Measurements from ENCODE around the gene C1orf159.

C1orf159 gene

GRCh38 chr1:1046767-1047166 is 69.1 kb downstream of the C1orf159 start:
- no peak for DNase-seq
- H3K9ac ChIP-seq (ENCODE audit: low read length): no peak overlapping the region
- peaks cover 0 to 100% of the 10 kb centered on the region in 2 experiments for H3K36me3 ChIP-seq (ENCODE audit: control insufficient read depth in 1 of 2, insufficient read depth in 2 of 2, low read depth in 1 of 2, low read length in 2 of 2)
- H3K4me1 ChIP-seq (ENCODE audit: control insufficient read depth, insufficient read depth, low read depth, low read length): peaks cover 7% of the 10 kb centered on the region
- no peak overlapping the region for H2BK5ac ChIP-seq (ENCODE audit: low read depth, low read length, poor library complexity, severe bottlenecking)
- H3K14ac ChIP-seq (ENCODE audit: low read length in 2 of 2): no peak overlapping the region
- no peak overlapping the region for H3K4me3 ChIP-seq (ENCODE audit: insufficient read depth in 1 of 2, low read depth in 1 of 2, low read length in 2 of 2)
- no peak overlapping the region for H2BK15ac ChIP-seq (ENCODE audit: low read depth, poor library complexity, severe bottlenecking)
- H2AK5ac ChIP-seq (ENCODE audit: low read length, severe bottlenecking): no peak overlapping the region
- H3K4me2 ChIP-seq (ENCODE audit: low read length, poor library complexity, severe bottlenecking): no peak overlapping the region
- no peak overlapping the region for H3K4ac ChIP-seq (ENCODE audit: low read depth in 1 of 2, low read length in 2 of 2)
- WGBS: 97% methylated on average over 26 of the region's 26 CpGs
- H3K27me3 ChIP-seq (ENCODE audit: control insufficient read depth in 1 of 2, insufficient read depth in 1 of 2, low read length in 2 of 2): no peaks in the 10 kb centered on the region
- no peak overlapping the region for H2BK12ac ChIP-seq (ENCODE audit: low read length in 2 of 2)
- H3K18ac ChIP-seq (ENCODE audit: low read depth in 1 of 2, low read length in 2 of 2): no peak overlapping the region
- no peak overlapping the region for H3K23ac ChIP-seq (ENCODE audit: low read length in 2 of 2)
- H3K79me1 ChIP-seq (replicated peaks; ENCODE audit: low read length, poor library complexity, severe bottlenecking): peaks cover 38% of the 10 kb centered on the region
- no peak overlapping the region for H2AFZ ChIP-seq (ENCODE audit: low read depth, low read length)
- no peak overlapping the region for H2BK120ac ChIP-seq (ENCODE audit: low read depth, low read length)
- no peaks in the 10 kb centered on the region for H3K9me3 ChIP-seq (ENCODE audit: control insufficient read depth, low read length)
- H3K27ac ChIP-seq (ENCODE audit: low read length, poor library complexity, severe bottlenecking): no peak overlapping the region
- no peak overlapping the region for H4K8ac ChIP-seq (ENCODE audit: low read length)
- no peak overlapping the region for H4K91ac ChIP-seq (ENCODE audit: low read length)

DNA sequence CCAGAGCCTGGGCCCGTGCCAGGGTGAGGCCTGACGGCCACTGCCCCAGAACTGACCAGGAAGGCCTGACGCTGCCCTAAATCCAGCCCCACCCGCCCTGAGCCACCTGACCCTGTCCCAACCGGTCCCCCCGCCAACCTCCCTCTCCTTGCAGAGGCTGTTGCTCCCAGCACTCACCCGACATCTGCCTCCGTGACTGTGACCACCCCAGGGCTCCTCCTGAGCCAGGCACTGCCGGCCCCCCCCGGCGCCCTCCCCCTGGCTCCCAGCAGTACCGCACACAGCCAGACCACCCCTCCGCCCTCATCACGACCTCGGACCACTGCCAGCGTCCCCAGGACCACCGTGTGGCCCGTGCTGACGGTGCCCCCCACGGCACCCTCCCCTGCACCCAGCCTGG is 69.6 kb downstream of the C1orf159 start:
- Histone ChIP-seq H3K79me1 (replicated peaks; ENCODE audit: low read length, poor library complexity, severe bottlenecking) (peaks cover 38% of the 10 kb centered on the region), H3K9ac (ENCODE audit: low read length) (no peak overlapping the region), H2BK15ac (ENCODE audit: low read depth, poor library complexity, severe bottlenecking) (no peak overlapping the region), H4K91ac (ENCODE audit: low read length) (no peak overlapping the region), H2AFZ (ENCODE audit: low read depth, low read length) (no peak overlapping the region), H3K18ac (ENCODE audit: low read depth in 1 of 2, low read length in 2 of 2) (no peak overlapping the region), H3K14ac (ENCODE audit: low read length in 2 of 2) (no peak overlapping the region), H3K4ac (ENCODE audit: low read depth in 1 of 2, low read length in 2 of 2) (no peak overlapping the region), H3K4me3 (ENCODE audit: insufficient read depth in 1 of 2, low read depth in 1 of 2, low read length in 2 of 2) (no peak overlapping the region), H3K23ac (ENCODE audit: low read length in 2 of 2) (no peak overlapping the region), H3K36me3 (ENCODE audit: control insufficient read depth in 1 of 2, insufficient read depth in 2 of 2, low read depth in 1 of 2, low read length in 2 of 2) (peaks cover 0 to 100% of the 10 kb centered on the region in 2 experiments), H3K4me2 (ENCODE audit: low read length, poor library complexity, severe bottlenecking) (no peak overlapping the region), H2BK12ac (ENCODE audit: low read length in 2 of 2) (no peak overlapping the region), H2AK5ac (ENCODE audit: low read length, severe bottlenecking) (no peak overlapping the region), H4K8ac (ENCODE audit: low read length) (no peak overlapping the region), H3K27ac (ENCODE audit: low read length, poor library complexity, severe bottlenecking) (no peak overlapping the region), H3K4me1 (ENCODE audit: control insufficient read depth, insufficient read depth, low read depth, low read length) (peaks cover 9% of the 10 kb centered on the region), H3K9me3 (ENCODE audit: control insufficient read depth, low read length) (no peaks in the 10 kb centered on the region), H3K27me3 (ENCODE audit: control insufficient read depth in 1 of 2, insufficient read depth in 1 of 2, low read length in 2 of 2) (no peaks in the 10 kb centered on the region), H2BK120ac (ENCODE audit: low read depth, low read length) (no peak overlapping the region), H2BK5ac (ENCODE audit: low read depth, low read length, poor library complexity, severe bottlenecking) (no peak overlapping the region)
- over 99% methylated on average over 20 of the region's 20 CpGs for WGBS
- no peak for DNase-seq

GRCh38 chr1:1045129-1045528 is 70.8 kb downstream of the C1orf159 start:
- H4K91ac ChIP-seq (ENCODE audit: low read length): no peak overlapping the region
- DNase-seq: no peak
- H2BK5ac ChIP-seq (ENCODE audit: low read depth, low read length, poor library complexity, severe bottlenecking): no peak overlapping the region
- H3K4me3 ChIP-seq (ENCODE audit: insufficient read depth in 1 of 2, low read depth in 1 of 2, low read length in 2 of 2): no peak overlapping the region
- peaks cover 0 to 95% of the 10 kb centered on the region in 2 experiments for H3K36me3 ChIP-seq (ENCODE audit: control insufficient read depth in 1 of 2, insufficient read depth in 2 of 2, low read depth in 1 of 2, low read length in 2 of 2)
- no peak overlapping the region for H4K8ac ChIP-seq (ENCODE audit: low read length)
- WGBS: 97% methylated on average over 22 of the region's 23 CpGs
- H3K18ac ChIP-seq (ENCODE audit: low read depth in 1 of 2, low read length in 2 of 2): no peak overlapping the region
- no peak overlapping the region for H2BK120ac ChIP-seq (ENCODE audit: low read depth, low read length)
- H3K4me1 ChIP-seq (ENCODE audit: control insufficient read depth, insufficient read depth, low read depth, low read length): peaks cover 17% of the 10 kb centered on the region
- no peak overlapping the region for H3K9ac ChIP-seq (ENCODE audit: low read length)
- H3K4ac ChIP-seq (ENCODE audit: low read depth in 1 of 2, low read length in 2 of 2): no peak overlapping the region
- H2AK5ac ChIP-seq (ENCODE audit: low read length, severe bottlenecking): no peak overlapping the region
- H3K14ac ChIP-seq (ENCODE audit: low read length in 2 of 2): no peak overlapping the region
- H2BK12ac ChIP-seq (ENCODE audit: low read length in 2 of 2): no peak overlapping the region
- H3K27ac ChIP-seq (ENCODE audit: low read length, poor library complexity, severe bottlenecking): no peak overlapping the region
- peaks cover 39% of the 10 kb centered on the region for H3K79me1 ChIP-seq (replicated peaks; ENCODE audit: low read length, poor library complexity, severe bottlenecking)
- no peak overlapping the region for H3K4me2 ChIP-seq (ENCODE audit: low read length, poor library complexity, severe bottlenecking)
- H2BK15ac ChIP-seq (ENCODE audit: low read depth, poor library complexity, severe bottlenecking): no peak overlapping the region
- no peak overlapping the region for H2AFZ ChIP-seq (ENCODE audit: low read depth, low read length)
- H3K27me3 ChIP-seq (ENCODE audit: control insufficient read depth in 1 of 2, insufficient read depth in 1 of 2, low read length in 2 of 2): peaks cover 0 to 2% of the 10 kb centered on the region in 2 experiments
- H3K9me3 ChIP-seq (ENCODE audit: control insufficient read depth, low read length): no peaks in the 10 kb centered on the region
- no peak overlapping the region for H3K23ac ChIP-seq (ENCODE audit: low read length in 2 of 2)

DNA sequence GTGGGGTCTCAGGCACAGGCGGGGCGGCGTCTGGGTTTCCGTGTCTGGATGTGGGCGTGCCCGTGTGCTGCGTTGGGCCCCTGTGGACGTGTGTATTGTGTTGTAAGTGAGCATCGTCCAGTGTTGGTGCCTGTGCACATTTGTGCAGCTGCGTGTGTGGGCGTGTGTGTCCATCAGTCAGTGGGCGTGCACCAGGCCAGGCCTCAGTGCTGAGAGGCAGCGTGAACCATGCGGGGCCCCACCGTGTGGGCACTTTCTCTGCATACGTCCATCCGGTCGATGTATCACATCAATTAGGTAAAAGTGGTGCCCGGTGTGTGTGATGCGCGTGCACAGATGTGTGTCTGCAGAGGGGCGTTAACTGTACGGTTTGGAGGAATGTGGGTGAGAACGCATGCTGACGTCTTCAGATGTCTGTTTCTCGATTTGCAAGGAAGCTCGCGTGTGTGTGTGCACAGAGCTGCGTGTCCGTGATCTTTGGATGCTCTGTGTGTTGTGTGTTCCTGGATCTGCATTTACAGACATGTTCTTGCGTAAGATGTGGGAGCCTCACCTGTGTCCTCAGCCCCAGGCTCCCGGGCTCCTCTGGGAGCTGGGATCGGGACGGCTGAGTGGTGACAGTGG is 71.3 kb downstream of the C1orf159 start:
- Histone ChIP-seq H2BK15ac (ENCODE audit: low read depth, poor library complexity, severe bottlenecking) (no peak overlapping the region), H2BK12ac (ENCODE audit: low read length in 2 of 2) (no peak overlapping the region), H3K4ac (ENCODE audit: low read depth in 1 of 2, low read length in 2 of 2) (no peak overlapping the region), H2BK120ac (ENCODE audit: low read depth, low read length) (no peak overlapping the region), H2AK5ac (ENCODE audit: low read length, severe bottlenecking) (no peak overlapping the region), H3K27ac (ENCODE audit: low read length, poor library complexity, severe bottlenecking) (no peak overlapping the region), H3K4me3 (ENCODE audit: insufficient read depth in 1 of 2, low read depth in 1 of 2, low read length in 2 of 2) (no peak overlapping the region), H2AFZ (ENCODE audit: low read depth, low read length) (no peak overlapping the region), H3K9ac (ENCODE audit: low read length) (no peak overlapping the region), H3K14ac (ENCODE audit: low read length in 2 of 2) (no peak overlapping the region), H3K36me3 (ENCODE audit: control insufficient read depth in 1 of 2, insufficient read depth in 2 of 2, low read depth in 1 of 2, low read length in 2 of 2) (peaks cover 0 to 91% of the 10 kb centered on the region in 2 experiments), H4K91ac (ENCODE audit: low read length) (no peak overlapping the region), H3K27me3 (ENCODE audit: control insufficient read depth in 1 of 2, insufficient read depth in 1 of 2, low read length in 2 of 2) (peaks cover 0 to 8% of the 10 kb centered on the region in 2 experiments), H3K18ac (ENCODE audit: low read depth in 1 of 2, low read length in 2 of 2) (no peak overlapping the region), H3K9me3 (ENCODE audit: control insufficient read depth, low read length) (no peaks in the 10 kb centered on the region), H3K4me1 (ENCODE audit: control insufficient read depth, insufficient read depth, low read depth, low read length) (peaks cover 22% of the 10 kb centered on the region), H4K8ac (ENCODE audit: low read length) (no peak overlapping the region), H2BK5ac (ENCODE audit: low read depth, low read length, poor library complexity, severe bottlenecking) (no peak overlapping the region), H3K23ac (ENCODE audit: low read length in 2 of 2) (no peak overlapping the region), H3K79me1 (replicated peaks; ENCODE audit: low read length, poor library complexity, severe bottlenecking) (peaks cover 43% of the 10 kb centered on the region), H3K4me2 (ENCODE audit: low read length, poor library complexity, severe bottlenecking) (no peak overlapping the region)
- 95% methylated on average over 34 of the region's 34 CpGs for WGBS
- no peak for DNase-seq
